22Rv1 (cell line): ENCODE measurements around the gene PLSCR3.
"Not testable (repeated sequence)": the region's sequence is repeated elsewhere in the genome, so short reads cannot be mapped to it uniquely, and the experiment has no call there.

Experiments
- H3K27ac ChIP-seq: fragments of 450-650 bp; 2 replicates; pipeline ENCODE4 v1.5.1; 2017
- CTCF ChIP-seq: fragments of 450-650 bp; IDR thresholded peaks from 2 replicates; pipeline ENCODE4 v1.5.1; 2017; ENCODE audit warnings: mild to moderate bottlenecking
- ZFX ChIP-seq: fragments of 450-650 bp; IDR thresholded peaks from 2 replicates; pipeline ENCODE4 v1.6.1; 2017; ENCODE audit warnings: antibody characterized with exemption, borderline replicate concordance

The PLSCR3 gene

DNA sequence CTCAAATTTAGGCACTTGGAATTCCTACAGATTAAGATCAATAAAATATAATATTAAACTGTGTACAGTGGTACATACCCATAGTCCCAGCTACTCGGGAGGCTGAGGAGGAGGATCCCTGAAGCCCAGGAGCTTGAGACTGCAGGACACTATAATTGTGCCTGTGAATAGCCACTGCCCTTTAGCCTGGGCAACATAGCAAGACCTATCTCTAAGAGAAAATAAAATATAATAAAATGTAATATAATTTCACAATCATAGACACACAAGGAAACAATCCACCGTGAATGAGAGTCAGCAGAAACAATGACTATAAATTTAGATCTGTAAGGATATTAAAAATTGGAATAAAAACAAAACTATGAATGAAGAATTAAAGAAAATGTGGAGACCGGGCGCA, 23.5 kb downstream of the PLSCR3 start:
- TF ChIP-seq ZFX (no peak), CTCF (no peak)
- H3K27ac ChIP-seq: no peak overlapping the region

DNA sequence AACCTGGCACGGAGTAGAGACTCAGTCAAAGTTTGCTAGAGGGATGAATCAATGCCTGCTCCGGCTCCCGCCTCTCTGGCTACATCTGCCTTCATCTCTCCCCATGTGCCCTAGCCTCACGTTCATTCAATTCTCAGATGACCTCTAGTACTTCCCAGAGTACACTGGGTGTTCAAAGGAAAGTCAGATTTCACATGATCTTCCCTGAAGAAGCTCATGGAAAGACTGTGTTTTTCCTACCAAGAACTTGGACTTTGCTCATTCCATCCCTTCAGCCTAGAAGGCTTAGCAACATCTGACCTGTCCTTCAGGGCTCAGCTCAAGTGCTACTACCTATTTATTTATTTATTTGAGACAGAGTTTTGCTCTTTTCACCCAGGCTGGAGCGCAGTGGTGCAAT, 24.5 kb downstream of the PLSCR3 start:
- TF ChIP-seq CTCF (no peak), ZFX (no peak)
- no peak overlapping the region for H3K27ac ChIP-seq

DNA sequence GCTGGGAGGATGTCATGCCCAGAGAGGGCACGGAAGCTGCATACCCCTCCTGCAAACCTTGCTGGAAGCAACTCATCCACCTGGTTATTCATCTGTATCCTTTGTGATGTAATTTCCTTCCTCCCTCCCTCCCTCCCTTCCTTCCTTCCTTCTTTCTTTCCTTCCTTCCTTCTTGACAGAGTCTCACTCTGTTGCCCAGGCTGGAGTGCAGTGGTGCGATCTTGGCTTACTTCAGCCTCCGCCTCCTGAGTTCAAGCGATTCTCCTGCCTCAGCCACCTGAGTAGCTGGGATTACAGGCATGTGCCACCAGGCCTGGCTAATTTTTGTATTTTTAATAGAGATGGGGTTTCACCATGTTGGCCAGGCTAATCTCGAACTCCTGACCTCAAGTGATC, 25.7 kb downstream of the PLSCR3 start:
- not testable (repeated sequence) for H3K27ac ChIP-seq

DNA sequence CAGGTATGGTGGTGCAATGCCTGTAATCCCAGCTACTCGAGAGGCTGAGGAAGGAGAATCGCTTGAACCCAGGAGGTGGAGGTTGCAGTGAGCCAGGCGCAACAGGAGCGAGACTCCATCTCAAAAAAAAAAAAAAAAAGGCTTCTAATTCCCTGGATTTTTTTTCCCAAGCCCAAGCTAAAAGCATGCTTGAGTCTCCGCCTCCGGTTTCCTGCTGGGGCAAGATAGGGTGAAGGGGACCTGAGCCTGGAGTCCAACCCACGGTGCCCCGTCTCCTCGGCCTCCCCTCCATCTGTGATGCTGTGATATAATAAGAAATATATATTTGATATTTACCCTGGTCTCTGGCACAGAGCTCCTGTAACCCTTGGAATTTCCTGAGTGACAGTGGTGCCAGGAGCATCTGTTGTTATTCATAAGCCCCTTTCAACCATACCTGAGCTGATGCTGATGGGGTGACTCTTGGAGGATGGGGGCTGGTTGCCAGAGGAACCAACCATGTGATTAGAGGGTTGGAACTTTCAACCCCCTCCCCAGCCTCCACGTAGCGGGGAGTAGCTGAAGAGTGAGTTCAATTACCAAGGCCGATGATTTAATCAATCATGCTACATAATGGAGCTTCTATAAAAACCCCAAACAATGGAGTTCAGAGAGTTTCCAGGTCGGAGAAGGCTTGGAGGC, 26.3 kb downstream of the PLSCR3 start:
- TF ChIP-seq CTCF (no peak), ZFX (no peak)
- H3K27ac ChIP-seq: no peak overlapping the region

- TF ChIP-seq CTCF (no peak), ZFX (no peak)
- H3K27ac ChIP-seq: no peak overlapping the region
These were observed 27.2 kb downstream of the PLSCR3 start for GRCh38 chr17:7367083-7367482.

GRCh38 chr17:7365963-7366362, 28.4 kb downstream of the PLSCR3 start:
- not testable (repeated sequence) for H3K27ac ChIP-seq

DNA sequence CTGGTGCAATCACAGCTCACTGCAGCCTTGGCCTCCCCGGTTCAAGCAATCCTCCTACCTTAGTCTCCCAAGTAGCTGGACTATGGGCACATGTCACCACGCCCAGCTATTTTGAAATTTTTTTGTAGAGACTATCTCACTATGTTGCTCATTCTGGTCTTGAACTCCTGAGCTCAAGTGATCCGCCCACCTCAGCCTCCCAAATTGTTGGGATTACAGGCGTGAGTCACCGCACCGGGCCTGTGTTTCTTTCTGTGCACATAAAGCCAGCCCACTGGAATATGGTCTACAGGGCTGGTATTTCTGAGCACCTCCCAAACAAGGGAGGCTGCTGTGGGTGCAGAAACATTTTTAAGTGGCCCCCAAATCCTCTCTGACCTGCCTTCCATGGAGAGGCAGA, 31.0 kb downstream of the PLSCR3 start:
- TF ChIP-seq CTCF: no peak
- TF ChIP-seq ZFX: no peak
- H3K27ac ChIP-seq: no peak overlapping the region

- H3K27ac ChIP-seq: no peak overlapping the region
- TF ChIP-seq CTCF (no peak), ZFX (no peak)
These were observed 32.4 kb downstream of the PLSCR3 start for GRCh38 chr17:7361906-7362305.
